HG03103 (cell line): Measurements from ENCODE around the gene STIM2.

Experiments
- ATAC-seq: cut with Tn5 transposase; IDR thresholded peaks from one replicate; pipeline ENCODE4 v1.9.1; 2021; ENCODE audit warnings: low read depth; ENCODE audit not compliant: unreplicated experiment

The STIM2 gene

DNA sequence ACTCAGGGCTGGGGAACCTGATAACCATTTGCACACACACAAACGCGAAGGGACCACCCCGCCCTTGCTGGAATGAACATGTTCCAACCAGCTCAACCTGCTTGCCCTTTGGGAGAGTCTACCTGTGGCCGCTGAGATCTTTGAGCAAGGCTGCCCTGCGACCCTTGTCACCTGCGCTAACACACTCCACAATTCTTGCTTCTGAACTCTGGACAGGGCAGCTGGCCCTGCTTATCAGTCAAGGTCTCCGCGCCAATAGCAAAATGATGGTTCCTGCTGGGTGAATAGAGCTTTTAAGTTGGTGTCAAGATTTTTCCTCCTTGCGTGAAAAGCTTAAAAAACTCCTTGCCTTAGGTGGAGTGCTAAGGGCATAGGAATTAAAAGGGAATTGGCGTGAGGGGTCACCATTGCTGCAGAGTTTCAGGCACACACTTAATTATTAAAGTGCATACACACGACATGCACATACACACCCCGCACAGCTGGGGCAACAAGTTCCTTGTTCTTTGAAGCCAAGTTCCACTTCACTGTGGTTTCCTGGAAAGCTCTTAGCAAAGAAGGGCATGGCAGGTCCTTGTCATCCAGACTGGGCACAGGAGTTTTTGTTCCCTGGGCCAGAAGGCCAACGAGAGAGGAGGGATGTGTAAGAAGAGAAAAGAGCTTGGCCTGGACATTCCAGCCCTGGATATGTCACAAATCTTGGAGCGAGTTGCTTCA, 207.7 kb downstream of the STIM2 start:
- no peak for ATAC-seq
